ENCODE results near the gene RRN3.
A peak's percentile ranks its signal among the peaks of the same experiment; 100 is the strongest.
"Not testable (repeated sequence)": the region's sequence is repeated elsewhere in the genome, so short reads cannot be mapped to it uniquely, and the experiment has no call there.

Gene RRN3

DNA sequence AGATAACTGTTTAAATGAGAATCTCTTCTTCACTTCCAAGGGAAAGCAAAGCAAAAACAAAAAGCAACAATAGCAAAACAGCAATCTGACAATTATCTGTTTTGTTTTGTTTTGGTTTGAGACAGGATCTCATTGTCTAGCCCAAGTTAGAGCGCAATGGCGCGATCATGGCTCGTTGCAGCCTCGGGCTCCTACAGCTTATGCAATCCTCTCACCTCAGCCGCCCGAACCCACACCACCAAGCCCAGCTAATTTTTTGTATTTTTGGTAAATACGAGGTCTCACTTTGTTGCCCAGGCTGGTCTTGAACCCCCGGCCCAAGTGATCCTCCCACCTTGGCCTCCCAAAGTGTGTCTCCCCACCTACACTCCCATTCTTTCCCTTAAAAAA lies 2.5 kb upstream of the RRN3 start:
- DNase-seq: not testable (repeated sequence)

DNA sequence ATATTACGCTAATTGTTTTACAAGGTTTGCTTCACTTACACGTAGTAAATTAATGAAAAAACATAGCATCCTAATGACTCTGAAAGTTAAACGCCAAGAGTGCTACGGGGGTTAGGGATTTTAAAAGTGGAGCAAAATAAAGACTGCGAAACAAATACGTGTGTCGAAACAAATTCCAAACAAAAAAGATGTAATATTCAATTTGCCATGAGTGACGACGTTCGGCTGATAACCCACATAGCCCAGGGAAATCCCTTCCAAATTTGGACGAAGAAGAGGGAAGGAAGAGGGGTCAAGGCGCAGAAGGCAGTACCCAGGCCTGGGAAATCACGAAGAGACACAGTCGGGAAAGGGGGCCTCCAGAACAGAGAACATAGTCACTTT lies 509 bp downstream of the RRN3 start:
- DNase-seq: not testable (repeated sequence)

DNA sequence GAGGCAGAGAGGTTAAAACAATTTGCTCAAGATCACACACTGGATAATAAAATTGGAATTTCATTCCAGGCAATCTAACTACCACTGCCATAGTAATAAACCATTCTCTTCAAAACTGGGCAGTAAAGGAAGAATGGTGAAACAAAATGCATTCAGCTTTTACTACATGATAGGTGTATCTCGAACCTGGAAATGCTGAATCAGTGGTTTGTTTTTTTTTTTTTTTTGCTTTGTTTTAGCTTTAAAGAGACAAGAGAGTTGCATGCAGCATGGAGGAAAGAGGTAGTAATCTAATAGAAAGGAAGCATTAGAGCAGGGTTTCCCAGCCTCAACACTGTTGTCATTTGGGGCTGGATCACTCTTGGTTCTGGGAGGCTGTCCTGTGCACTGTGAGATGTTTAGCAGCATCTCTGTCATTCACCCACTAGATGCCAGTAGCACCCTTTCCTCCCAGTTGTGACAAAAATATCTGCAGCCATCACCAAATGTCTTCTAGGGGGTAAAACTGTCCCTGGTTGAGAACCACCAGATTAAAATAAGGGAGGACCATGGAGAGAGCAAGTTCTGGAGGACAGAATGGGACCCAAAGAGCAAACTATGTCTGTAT lies 3.3 kb downstream of the RRN3 start:
- not testable (repeated sequence) for DNase-seq

DNA sequence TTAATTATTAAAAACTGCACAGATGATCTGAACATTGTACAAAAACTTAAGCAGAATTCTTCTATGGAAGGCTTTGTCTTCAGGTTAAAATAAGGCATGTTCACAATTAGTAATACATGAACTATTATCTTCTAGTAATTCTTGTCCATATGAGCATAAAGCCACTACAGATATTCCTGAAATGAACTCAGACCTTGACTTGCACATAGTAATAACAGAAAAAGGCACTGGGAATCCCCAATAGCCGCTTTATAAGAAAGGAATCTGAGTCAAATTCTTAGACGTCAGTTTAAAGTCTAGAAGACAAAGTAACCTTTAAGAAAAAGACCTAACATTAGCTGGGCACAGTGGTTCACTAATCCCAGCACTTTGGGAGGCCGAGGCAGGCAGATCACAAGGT lies 11.3 kb downstream of the RRN3 start:
- DNase-seq: not testable (repeated sequence)

DNA sequence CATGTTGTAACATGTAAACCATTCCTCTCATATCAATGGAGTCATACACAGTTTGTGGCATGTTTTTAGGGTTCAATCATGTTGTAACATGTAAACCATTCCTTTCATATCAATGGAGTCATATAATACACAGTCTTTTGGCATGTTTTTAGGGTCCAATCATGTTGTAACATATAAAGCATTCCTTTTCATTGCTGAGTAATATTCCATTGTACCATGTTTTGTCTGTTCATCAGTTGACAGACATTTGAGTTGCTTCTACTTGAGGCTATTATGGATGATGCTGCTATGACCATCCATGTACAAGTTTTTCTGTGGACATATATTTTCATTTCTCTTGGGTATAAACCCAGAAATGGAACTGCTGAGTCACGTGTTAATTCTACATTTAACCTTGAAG lies 13.2 kb downstream of the RRN3 start:
- DNase-seq: not testable (repeated sequence)

DNA sequence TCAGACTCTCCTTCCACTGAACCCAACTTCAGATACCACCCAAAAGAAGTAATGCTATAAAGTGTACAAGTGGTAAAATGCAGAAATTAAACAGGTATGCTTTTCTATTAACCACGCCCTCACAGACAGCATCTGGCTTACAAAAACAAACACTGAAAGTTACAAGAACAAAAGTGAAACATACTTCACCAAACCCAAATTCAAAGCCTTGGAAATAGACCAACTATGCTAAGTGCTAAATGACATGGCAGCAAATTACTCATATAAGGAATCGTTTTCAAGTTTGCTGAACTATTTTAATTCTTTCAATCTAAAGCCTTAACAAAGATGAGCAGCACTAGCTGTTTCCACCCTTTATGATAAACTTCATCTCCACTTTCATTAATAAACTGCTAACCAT lies 17.9 kb downstream of the RRN3 start:
- not testable (repeated sequence) for DNase-seq

DNA sequence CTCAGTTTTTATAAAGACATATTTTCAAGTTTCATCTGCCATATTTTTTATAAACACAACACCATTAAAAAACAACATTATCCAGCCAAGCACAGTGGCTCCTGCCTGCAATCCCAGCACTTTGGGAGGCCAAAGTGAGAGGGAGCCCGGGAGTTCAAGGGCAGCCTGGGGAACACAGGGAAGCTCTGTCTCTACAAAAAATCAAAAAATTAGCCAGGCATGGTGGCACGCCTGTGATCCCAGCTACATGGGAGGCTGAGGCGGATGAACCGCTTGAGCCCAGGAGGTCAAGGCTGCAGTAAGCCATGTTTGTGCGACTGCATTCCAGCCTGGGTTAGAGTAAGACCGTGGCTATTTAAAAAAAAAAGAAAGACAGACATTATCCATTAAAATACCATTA lies 21.0 kb downstream of the RRN3 start:
- DNase-seq: no peak

DNA sequence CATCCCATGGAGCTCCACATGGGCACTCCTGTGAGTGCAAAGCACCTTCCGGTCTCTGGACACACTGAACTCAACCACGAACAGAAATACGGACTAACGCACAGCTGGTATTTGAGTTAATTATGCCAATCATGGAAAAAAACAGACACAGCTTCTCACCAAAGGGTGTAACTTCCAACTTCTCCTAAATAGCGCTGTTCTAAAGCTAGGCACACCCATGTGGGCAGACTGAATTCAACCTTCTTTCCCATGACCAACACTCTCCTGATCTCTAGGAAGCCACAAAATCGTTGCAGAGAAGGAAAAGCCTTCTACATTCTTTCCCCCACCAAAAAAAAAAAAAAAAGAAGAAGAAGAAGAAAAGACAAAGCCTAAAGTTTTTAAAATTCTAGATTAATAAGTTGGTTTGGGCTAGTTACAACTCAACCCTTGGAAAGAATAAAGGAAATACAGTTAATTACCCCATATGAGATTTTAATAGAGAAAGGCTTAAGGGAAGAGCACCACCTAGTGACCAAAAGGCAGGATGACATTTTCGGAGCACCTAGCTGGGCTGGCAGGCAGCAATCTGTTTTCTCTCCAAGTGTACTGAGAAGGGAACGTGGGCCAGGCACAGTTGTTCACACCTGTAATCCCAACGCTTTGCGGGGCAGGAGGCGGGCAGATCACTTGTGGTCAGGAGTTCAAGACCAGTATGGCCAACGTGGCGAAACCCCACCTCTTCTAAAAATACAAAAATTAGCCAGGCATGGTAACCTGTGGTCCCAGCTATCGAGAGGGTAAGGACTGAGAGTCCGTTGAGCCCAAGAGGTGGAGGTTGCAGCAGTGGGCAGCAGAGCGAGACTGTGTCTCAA lies 21.9 kb downstream of the RRN3 start:
- not testable (repeated sequence) for DNase-seq

DNA sequence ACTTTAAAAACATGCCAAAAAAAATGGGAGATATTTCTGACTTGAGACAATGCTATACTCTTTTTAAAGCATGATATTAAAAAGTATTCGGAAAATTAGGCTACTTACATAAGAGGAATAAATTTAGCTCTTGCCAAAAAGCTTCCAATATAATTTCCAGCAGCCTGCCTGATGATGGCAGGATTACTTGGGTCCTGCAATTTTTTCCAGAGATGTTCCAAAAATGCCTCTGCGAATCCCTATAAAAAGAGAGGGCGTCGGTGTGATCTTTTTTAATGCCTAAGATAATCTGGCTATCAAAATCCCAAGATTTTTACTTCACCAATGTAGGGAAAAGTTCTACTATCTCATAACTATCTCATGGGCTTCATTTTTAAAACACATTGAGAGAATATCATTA lies 23.1 kb downstream of the RRN3 start:
- DNase-seq: not testable (repeated sequence)

DNA sequence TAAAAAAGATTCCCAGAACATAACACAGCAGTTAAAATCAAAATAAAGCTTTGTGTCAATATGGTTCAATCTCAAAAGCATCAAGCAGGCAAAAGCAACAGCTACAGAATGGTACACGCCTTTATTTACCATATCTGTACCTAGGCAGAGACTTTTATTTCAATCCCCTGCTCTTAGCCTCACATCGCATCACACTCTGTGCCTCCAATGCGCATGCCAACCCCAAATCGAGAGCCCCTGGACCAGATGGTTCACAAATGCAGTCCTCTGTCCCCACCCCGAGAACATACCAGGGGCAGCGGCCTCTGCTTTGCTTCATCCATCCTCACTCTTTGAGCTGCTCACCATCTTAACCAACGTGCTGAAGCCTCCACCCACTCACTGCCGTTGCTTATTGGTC lies 27.4 kb downstream of the RRN3 start:
- not testable (repeated sequence) for DNase-seq

DNA sequence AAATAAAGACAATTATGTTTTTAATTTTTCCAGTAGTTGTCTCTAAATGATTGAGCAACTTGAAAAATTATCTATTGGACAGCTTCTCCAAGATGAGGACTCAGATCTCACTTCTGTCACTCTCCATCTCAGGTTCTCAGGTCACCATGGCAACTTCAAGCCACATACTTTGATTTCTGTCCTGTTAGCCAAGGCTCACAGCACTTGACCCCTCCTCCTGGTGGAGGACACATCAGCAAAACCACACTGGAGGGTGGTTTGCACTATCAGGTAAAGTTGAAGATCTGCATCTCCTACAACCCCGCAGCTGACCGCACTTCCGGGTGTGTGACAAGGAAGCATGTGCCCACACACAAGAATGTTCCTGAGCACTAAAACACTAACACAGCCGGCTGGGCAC lies 28.1 kb downstream of the RRN3 start:
- DNase-seq: not testable (repeated sequence)

DNA sequence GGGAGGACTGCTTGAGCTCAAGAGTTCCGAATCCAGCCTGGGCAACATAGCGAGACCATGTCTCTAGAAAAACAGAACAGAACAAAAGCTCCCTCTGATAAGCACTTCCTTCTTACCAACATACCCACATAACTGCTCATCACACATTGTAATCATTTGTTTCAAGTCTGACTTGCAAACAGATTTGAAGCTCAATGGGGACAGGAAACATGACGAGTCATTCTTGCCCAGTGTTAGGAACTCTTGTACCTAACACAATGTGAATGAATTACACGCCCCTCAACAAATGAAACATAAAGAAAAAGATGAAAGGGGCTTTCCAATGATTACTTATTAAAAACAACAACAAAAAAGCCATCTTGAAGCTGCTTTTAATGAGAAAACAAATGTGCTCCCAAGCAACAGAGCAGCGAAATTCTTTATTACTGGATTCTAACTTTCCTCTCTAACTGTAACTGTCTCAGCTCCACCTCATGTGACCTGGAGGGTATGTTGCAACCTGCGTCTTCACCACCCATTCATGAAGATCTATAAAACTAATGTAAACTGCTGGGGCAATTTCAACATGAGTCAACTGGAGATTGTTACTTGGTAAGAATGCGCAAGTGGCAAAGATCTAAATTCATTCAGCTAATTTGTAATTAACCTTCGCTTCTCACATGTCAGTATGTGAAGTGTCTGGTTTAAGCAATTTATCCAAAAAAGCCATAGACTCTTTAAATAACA lies 31.8 kb downstream of the RRN3 start:
- not testable (repeated sequence) for DNase-seq

DNA sequence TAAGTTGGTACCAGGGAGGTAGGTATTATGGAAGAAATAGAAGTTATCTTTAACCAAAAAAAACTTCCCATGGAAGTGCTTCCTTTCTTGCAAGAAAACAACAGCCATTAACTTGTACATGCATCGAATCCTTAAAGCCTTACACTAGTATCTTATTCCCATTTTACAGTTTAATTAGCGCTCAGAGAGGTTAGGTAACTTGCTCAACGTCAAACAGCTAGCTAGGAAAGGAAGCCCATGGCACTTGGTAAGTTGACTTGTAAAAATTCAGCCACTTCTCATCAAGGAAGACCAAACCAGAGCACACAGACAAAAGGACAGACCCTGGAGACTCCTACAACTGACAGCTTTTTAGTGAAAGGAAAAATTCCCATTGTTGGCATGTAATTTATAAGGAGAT lies 34.7 kb downstream of the RRN3 start:
- DNase-seq: no peak

DNA sequence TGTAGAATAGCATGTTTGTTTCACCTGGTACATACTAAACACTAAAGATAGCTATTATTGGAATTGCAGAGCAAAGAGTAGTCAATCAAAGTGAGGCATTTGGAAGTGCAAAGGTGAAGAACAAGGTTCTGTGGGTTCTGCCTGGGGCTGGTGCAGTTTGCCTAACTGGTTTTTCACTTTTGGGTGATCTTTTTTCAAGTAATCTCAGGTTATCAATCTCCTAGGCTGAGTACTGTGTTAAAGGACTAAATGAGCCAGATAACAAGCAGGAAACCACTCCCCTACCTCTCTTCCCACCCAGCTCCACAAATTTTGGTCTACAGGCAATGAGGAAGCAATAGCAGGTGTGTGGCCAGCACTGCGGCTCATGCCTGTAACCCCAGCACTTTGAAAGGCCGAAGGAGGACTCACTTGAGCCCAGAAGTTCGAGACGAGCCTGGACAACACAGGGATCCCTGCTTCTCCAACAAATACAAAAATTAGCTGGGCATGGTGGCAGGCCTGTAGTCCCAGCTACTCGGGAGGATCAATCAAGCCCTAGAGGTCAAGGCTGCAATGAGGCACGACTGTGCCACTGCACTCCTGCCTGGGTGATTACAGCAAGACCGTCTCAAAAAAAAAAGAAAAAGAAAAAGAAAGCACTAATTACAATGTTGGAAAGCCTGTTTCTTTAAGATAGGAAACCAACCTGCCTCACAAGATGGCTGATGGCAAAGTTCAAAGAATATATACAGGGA lies 36.2 kb downstream of the RRN3 start:
- DNase-seq: no peak

DNA sequence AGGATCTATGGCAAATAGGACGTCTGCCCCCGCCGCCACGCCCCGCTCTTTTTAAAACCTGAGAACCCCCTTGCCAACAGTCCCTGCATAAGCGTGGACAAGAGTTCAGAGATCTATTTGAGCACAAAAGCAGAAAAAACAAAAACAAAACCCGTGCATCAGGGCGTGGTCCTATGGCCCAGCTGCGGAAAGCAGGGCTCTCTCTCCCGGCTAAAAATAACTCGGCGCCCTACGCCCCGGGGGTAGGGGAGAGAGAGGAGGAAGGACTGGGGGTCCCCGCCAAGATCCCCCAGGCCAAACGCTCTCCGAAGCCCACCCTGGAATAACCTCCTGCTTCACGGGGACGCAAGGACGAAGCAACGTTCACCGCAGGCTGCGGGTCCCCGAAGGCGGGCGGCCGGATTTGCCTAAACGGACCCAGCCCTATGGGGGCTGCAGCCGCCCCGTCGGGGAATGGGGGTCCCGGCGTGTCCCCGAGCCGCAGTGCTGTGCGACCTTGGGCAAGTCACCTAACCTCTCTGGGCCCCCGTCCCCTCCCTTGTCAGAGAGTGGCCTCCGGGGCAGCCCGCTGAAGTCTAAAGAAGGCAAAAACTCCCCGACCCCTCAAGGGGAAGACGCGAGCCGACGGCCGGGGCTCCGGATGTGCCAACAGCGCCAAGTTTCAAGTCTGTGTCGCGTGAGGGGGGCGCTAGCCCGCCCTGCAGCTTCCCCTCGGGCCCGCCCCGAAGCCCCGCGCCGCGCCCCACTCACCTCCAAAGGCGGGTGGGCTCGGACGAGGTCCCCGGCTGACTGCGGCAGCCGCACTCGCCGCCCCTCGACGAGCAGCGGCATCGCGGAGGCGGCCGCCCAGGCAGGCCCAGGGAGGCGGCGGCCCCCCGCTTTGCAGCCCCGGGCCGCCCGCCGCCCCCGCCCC lies 38.7 kb downstream of the RRN3 start:
- DNase-seq: peak in 1 of 2 experiments; percentile 76

DNA sequence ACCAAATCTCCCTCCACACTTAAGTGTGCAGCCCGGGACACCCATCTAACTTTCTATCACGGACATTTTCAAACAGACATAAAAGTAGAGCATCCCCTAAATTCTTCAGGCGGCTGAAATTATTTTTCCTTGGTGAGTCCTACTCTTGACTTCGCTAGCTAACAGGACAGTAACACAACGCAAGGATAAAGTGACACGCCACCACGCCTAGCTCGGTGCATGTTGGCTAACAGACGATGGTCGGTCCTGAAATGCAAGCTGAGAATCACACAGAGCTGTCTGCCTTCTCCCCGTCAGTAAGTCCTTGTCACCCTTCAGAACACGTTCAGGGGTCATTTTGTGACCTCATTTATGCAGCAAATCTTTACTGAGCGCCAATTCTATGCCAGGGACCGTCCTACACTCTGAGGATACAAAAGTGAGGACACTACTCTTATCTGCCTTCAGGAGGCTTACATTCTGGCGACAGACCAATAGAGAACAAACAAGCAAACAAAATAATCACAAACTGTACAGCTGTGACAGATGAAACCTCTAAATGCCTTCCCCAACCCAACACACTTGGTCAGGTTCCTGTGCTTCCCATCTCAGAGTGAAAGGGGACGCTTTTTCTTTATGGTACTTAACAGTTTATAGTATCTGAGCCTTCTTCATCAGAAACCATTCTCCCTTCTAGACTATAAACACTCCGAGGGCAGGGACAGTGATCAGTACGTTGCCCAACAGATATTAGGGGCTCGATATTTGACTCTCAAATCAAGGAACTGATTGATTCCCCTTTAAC lies 39.5 kb downstream of the RRN3 start:
- peak in 1 of 2 experiments; percentile 28 for DNase-seq

DNA sequence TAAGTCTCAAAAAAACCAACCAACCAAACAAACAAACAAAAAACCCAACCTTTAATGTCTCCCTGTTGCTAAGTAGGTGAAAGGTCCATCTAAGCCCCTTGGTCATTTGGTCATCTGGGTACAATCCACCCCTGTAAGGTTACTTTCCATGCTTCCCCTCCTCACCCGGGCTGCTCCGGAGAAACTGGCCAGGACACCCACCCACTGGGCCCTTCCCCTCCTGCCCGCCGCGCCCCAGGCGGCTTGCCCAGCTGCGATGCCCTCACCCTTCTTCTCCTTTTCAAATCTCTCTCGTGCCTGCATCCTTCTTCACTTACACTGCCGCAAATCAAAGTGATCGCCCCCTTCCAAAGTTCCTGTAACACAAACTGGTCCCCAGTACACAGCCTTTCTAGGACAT lies 40.2 kb downstream of the RRN3 start:
- no peak for DNase-seq

DNA sequence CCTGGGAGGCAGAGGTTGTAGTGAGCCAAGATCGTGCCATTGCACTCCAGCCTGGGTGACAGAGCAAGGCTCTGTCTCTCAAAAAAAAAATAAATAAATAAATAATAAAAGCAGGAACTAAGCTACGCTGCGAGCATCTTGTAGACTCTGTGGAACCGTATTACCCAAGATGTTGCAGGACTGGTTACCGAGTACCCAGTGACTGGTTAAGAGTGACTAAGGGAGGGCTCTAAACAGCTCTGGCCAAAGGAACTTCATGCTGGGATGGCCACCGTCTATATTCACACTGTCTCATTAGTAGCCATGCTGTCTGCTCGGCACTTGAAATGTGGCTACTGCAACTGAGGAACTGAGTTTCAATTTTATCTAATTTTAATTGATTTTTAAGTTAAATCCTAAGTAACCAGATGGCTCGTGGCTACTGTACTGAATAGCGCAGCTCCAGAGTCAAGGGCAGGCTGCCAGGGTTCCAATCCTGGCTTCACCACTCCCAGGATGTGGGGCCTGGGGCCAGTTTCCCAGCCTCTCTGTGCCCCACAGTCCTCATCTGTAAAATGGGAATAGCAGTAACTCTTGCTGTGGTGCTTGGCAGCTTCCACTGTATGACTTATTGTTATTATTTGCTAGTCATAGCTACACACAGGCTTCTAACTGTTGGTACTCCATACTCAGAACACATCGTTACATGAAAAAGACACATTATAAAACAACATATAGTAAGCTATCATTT lies 41.2 kb downstream of the RRN3 start:
- no peak for DNase-seq

DNA sequence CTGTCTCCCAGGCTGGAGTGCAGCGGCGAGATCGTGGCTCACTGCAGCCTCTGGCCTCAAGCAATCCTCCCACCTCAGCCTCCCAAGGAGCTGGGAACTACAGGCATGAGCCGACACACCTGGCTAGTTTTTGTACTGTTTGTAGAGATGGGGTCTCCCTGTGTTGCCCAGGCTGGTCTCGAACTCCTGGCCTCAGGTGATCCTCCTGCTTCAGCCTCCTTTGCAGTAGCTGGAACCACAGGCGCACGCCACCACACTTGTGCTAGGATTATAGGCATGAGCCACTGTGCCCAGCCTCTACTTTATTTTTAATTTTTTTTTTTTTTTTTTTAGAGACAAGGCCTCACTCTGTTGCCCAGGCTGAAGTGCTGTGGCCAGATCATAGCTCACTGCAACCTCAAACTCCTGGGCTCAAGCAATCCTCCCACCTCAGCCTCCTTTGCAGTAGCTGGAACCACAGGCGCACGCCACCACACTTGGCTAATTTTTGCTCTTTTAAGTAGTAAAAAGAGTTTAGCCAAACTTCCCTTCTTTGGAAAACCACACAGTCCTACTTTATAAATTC lies 42.6 kb downstream of the RRN3 start:
- no peak for DNase-seq

DNA sequence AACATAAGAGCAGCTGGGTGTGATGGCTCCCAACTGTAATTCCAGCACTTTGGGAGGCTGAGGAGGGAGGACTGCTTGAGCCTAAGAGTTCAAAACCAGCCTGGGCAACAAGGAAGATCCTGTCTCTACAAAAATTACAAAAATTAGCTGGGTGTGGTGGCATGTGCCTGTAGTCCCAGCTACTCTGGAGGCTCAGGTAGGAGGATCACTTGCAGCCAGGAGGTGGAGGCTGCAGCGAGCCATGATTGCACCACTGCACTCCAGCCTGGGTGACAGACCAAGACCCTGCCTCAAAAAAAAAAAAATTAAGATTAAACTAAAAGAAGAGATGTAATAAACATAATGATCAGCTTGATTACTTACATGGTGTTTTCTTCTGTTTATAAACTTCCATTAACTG lies 43.6 kb downstream of the RRN3 start:
- DNase-seq: not testable (repeated sequence)

Measured in NCI-H526 (cell line).